Endothelial cell of umbilical vein (primary cell): ENCODE measurements around the gene SGCD. TPM values are rescaled to one million over a fixed set of nuclear protein-coding genes. Genes with fewer than 3 reads are reported as not detected.

ENCODE experiments used
- BruUV-seq: library from RNA; stranded (reverse); fragments of 400-500 nt; replicated peaks from 2 replicates; lab custom pipeline; 2021; lab: Mats Ljungman, UMichigan
- CTCF ChIA-PET: fragments of 300-600, 350-600 bp; sonication (Branson Sonifier 250); formaldehyde crosslinking; loops from one replicate; lab custom pipeline; 2021; ENCODE audit warnings: antibody characterized with exemption, inconsistent platforms; lab: Charles Lee
- POLR2A ChIA-PET: fragments of 300-600, 350-600 bp; sonication (Branson Sonifier 250); formaldehyde crosslinking; loops from one replicate; lab custom pipeline; 2021; ENCODE audit warnings: antibody characterized with exemption, inconsistent platforms; lab: Charles Lee
- DNase-seq: peaks from one replicate; pipeline ENCODE4 v3.0.0-alpha.2; 2011; ENCODE audit warnings: low read depth, low spot score
- FAIRE-seq: peaks from 2 replicates; lab custom pipeline; 2011; peaks lifted over from hg19 to GRCh38; lab: Jason Lieb, UNC
- H2AFZ ChIP-seq: 2 replicates; pipeline ENCODE4 v1.6.0; 2012; ENCODE audit warnings: low read depth, low read length, control low read depth, inconsistent platforms
- H3K27ac ChIP-seq: 2 replicates; pipeline ENCODE4 v1.5.1; 2011; ENCODE audit warnings: low read depth, mild to moderate bottlenecking, control low read depth, low read length, moderate library complexity; ENCODE audit not compliant: insufficient read depth
- H3K27me3 ChIP-seq, 2 experiments: 2 replicates each; pipeline versions ENCODE4 v1.6.0 to v1.6.1; 2011; ENCODE audit warnings: low read length in 2 of 2, mixed read lengths in 1 of 2; ENCODE audit not compliant: control insufficient read depth in 2 of 2, insufficient read depth in 2 of 2
- H3K36me3 ChIP-seq, 2 experiments: 2 replicates in 1 of 2; 3 replicates in 1 of 2; pipeline ENCODE4 v1.5.1; 2011; ENCODE audit warnings: low read length in 2 of 2, mild to moderate bottlenecking in 1 of 2, moderate library complexity in 1 of 2; ENCODE audit not compliant: control insufficient read depth in 2 of 2, insufficient read depth in 2 of 2; ENCODE audit errors: extremely low read depth in 1 of 2
- H3K4me1 ChIP-seq: 3 replicates; pipeline ENCODE4 v1.5.1; 2011; ENCODE audit warnings: mild to moderate bottlenecking, low read length; ENCODE audit not compliant: control insufficient read depth, insufficient read depth; ENCODE audit errors: extremely low read depth
- H3K4me2 ChIP-seq: 2 replicates; pipeline ENCODE4 v1.6.1; 2011; ENCODE audit warnings: low read length, control low read depth, mixed read lengths; ENCODE audit not compliant: insufficient read depth
- H3K4me3 ChIP-seq, 3 experiments: fragments of 200-600 bp in 1 of 3; sonication (generic), shearing (Covaris generic) in 1 of 3; replicated peaks in 1 of 3; 2 replicates each; pipeline ENCODE4 v1.5.1; 2011 to 2016; ENCODE audit warnings: control low read depth in 3 of 3, low read length in 3 of 3, mild to moderate bottlenecking in 2 of 3, inconsistent platforms in 1 of 3, low read depth in 1 of 3, moderate library complexity in 1 of 3; ENCODE audit not compliant: insufficient read depth in 1 of 3
- H3K79me2 ChIP-seq: 2 replicates; pipeline ENCODE4 v1.6.0; 2012; ENCODE audit warnings: low read length, inconsistent platforms; ENCODE audit not compliant: control insufficient read depth, insufficient read depth
- H3K9ac ChIP-seq: replicated peaks from 2 replicates; pipeline ENCODE3; 2011; ENCODE audit warnings: low read length, control low read depth; ENCODE audit not compliant: insufficient read depth; ENCODE audit errors: extremely low read depth
- H3K9me1 ChIP-seq: replicated peaks from 3 replicates; pipeline ENCODE4 v1.6.0; 2011; ENCODE audit warnings: mild to moderate bottlenecking, low read length; ENCODE audit not compliant: control insufficient read depth, insufficient read depth; ENCODE audit errors: extremely low read depth
- H3K9me3 ChIP-seq: replicated peaks from 2 replicates; pipeline ENCODE4 v1.5.1; 2012; ENCODE audit warnings: low read length, inconsistent platforms; ENCODE audit not compliant: control insufficient read depth, insufficient read depth
- H4K20me1 ChIP-seq: replicated peaks from 2 replicates; pipeline ENCODE3; 2011; ENCODE audit warnings: mild to moderate bottlenecking, low read length; ENCODE audit not compliant: control insufficient read depth, insufficient read depth; ENCODE audit errors: extremely low read depth
- EZH2 ChIP-seq: IDR thresholded peaks from 2 replicates; pipeline ENCODE4 v1.6.1; 2012; ENCODE audit warnings: borderline replicate concordance, low read depth, mild to moderate bottlenecking, moderate library complexity, low read length, inconsistent platforms; ENCODE audit not compliant: severe bottlenecking
- FOS ChIP-seq: IDR thresholded peaks from 2 replicates; pipeline ENCODE4 v1.6.1; 2011; ENCODE audit warnings: mild to moderate bottlenecking, low read length, moderate library complexity, borderline replicate concordance; ENCODE audit not compliant: insufficient read depth
- GATA2 ChIP-seq: IDR thresholded peaks from 2 replicates; pipeline ENCODE4 v1.7.0; 2011; ENCODE audit warnings: low read depth, mild to moderate bottlenecking, moderate library complexity, mixed read lengths, low read length; ENCODE audit not compliant: insufficient read length, insufficient read depth
- JUN ChIP-seq: IDR thresholded peaks from 2 replicates; pipeline ENCODE4 v1.6.1; 2011; ENCODE audit warnings: borderline replicate concordance, low read depth; ENCODE audit not compliant: insufficient read length, insufficient read depth
- MAX ChIP-seq: IDR thresholded peaks from 2 replicates; pipeline ENCODE4 v1.6.1; 2011; ENCODE audit not compliant: insufficient read depth, insufficient read length
- MYC ChIP-seq: IDR thresholded peaks from one replicate; pipeline ENCODE4 v1.6.1; 2011; ENCODE audit warnings: mild to moderate bottlenecking, low read depth, low read length
- POLR2A ChIP-seq: IDR thresholded peaks from 2 replicates; pipeline ENCODE4 v1.6.1; 2012; ENCODE audit warnings: low read depth, mild to moderate bottlenecking, control low read depth, low read length
- POLR2AphosphoS5 ChIP-seq: IDR thresholded peaks from 2 replicates; pipeline ENCODE4 v1.6.1; 2012; ENCODE audit warnings: low read depth, mild to moderate bottlenecking, control low read depth, low read length, moderate library complexity; ENCODE audit not compliant: insufficient read depth
- dilution Hi-C: fragments of 300-500 bp; cut with MboI; formaldehyde crosslinking; loops from one replicate; pipeline ENCODE4 v1.15.0; 2019; ENCODE audit warnings: low sequenced_read_pairs; ENCODE audit not compliant: extremely low pct_ligation_motif_present
- intact Hi-C: fragments of 100-400 bp; cut with micrococcal nuclease; formaldehyde crosslinking; loops from one replicate; pipeline ENCODE4 v1.10.0; 2022
- polyA plus RNA-seq, 4 experiments: library from polyadenylated mRNA; depleted of rRNA in 3 of 4; stranded (reverse) in 3 of 4; unstranded in 1 of 4; fragments of >200 nt; gene quantifications; 2 replicates each; pipeline versions ENCODE4 v1.2.1 to v1.2.3, GENCODE V29; 2011 to 2012; ENCODE audit warnings: missing spikeins in 1 of 4
- total RNA-seq: library from RNA; stranded (reverse); gene quantifications from 2 replicates; pipeline ENCODE4 v1.2.3, GENCODE V29; 2021
- TF ChIP-seq, protein P1 (sequence below), 2 donors: IDR thresholded peaks; 1 replicate in 1 of 2; 2 replicates in 1 of 2; pipeline ENCODE4 v1.5.1; 2011; ENCODE audit warnings: low read length in 2 of 2, mild to moderate bottlenecking in 2 of 2, moderate library complexity in 2 of 2, control low read depth in 1 of 2, inconsistent platforms in 1 of 2, low read depth in 1 of 2; ENCODE audit not compliant: insufficient read depth in 1 of 2; ENCODE audit errors: extremely low read depth in 1 of 2

SGCD gene
- total and polyA plus RNA-seq, 2 donors (not counting 3 experiments of a cell fraction or from before 2014, with no cell fraction given) = not detected

DNA sequence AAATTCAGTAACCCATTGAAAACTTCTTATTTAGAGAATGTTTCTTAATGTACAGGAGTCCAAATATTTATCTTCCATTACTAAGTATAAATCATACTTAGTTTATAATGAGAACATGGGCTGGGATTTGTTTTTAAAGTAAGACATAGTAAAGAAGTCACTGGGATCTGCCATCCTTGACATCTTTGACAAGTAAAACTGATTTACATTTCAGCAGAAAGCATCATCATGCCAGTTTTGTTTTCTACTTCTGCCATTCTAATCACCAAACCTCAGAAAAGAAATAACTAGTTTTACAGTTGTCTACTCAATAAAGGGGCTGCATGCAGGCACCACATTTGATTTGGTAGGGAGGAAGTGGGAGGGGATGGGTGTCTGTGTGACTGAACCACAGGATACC is 301.5 kb downstream of the SGCD start:
- H3K9ac ChIP-seq = no peak overlapping the region
- POLR2A ChIA-PET = no interaction called here
- BruUV-seq = no TSS peak
- no peaks in the 10 kb centered on the region for H3K4me1 ChIP-seq
- TF ChIP-seq EZH2 (no peak), MYC (no peak), GATA2 (no peak), JUN (no peak), POLR2A (no peak), FOS (no peak), POLR2AphosphoS5 (no peak), MAX (no peak)
- TF ChIP-seq, protein P1, sequence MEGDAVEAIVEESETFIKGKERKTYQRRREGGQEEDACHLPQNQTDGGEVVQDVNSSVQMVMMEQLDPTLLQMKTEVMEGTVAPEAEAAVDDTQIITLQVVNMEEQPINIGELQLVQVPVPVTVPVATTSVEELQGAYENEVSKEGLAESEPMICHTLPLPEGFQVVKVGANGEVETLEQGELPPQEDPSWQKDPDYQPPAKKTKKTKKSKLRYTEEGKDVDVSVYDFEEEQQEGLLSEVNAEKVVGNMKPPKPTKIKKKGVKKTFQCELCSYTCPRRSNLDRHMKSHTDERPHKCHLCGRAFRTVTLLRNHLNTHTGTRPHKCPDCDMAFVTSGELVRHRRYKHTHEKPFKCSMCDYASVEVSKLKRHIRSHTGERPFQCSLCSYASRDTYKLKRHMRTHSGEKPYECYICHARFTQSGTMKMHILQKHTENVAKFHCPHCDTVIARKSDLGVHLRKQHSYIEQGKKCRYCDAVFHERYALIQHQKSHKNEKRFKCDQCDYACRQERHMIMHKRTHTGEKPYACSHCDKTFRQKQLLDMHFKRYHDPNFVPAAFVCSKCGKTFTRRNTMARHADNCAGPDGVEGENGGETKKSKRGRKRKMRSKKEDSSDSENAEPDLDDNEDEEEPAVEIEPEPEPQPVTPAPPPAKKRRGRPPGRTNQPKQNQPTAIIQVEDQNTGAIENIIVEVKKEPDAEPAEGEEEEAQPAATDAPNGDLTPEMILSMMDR (IDR thresholded peaks at IDR 0.05; ENCODE audit: extremely low read depth in 1 of 2, insufficient read depth in 1 of 2, low read depth in 1 of 2, low read length in 2 of 2) = no peak
- H2AFZ ChIP-seq = no peak overlapping the region
- intact Hi-C loops (no loop called here), dilution Hi-C loops (no loop called here)
- H3K4me3 ChIP-seq = no peak overlapping the region
- no peaks in the 10 kb centered on the region for H4K20me1 ChIP-seq
- FAIRE-seq (no peak), DNase-seq (no peak)
- no peaks in the 10 kb centered on the region for H3K79me2 ChIP-seq
- no peaks in the 10 kb centered on the region for H3K9me1 ChIP-seq
- H3K27ac ChIP-seq = no peak overlapping the region
- H3K4me2 ChIP-seq = no peak overlapping the region
- H3K36me3 ChIP-seq = no peaks in the 10 kb centered on the region
- H3K9me3 ChIP-seq = peaks cover 6% of the 10 kb centered on the region
- H3K27me3 ChIP-seq = no peaks in the 10 kb centered on the region
- CTCF ChIA-PET = no interaction called here
